ENCODE results near the gene COMMD10.

GRCh38 chr5:116216246-116216645 lies 131.4 kb downstream of the COMMD10 start:
- no peak for TF ChIP-seq POLR2AphosphoS5 (IDR thresholded peaks at IDR 0.05)
- TF ChIP-seq, protein P1, sequence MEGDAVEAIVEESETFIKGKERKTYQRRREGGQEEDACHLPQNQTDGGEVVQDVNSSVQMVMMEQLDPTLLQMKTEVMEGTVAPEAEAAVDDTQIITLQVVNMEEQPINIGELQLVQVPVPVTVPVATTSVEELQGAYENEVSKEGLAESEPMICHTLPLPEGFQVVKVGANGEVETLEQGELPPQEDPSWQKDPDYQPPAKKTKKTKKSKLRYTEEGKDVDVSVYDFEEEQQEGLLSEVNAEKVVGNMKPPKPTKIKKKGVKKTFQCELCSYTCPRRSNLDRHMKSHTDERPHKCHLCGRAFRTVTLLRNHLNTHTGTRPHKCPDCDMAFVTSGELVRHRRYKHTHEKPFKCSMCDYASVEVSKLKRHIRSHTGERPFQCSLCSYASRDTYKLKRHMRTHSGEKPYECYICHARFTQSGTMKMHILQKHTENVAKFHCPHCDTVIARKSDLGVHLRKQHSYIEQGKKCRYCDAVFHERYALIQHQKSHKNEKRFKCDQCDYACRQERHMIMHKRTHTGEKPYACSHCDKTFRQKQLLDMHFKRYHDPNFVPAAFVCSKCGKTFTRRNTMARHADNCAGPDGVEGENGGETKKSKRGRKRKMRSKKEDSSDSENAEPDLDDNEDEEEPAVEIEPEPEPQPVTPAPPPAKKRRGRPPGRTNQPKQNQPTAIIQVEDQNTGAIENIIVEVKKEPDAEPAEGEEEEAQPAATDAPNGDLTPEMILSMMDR (IDR thresholded peaks at IDR 0.05; ENCODE audit: poor library complexity, severe bottlenecking): no peak
- no peak for TF ChIP-seq EZH2 (IDR thresholded peaks at IDR 0.05; ENCODE audit: borderline replicate concordance, insufficient read depth, low read length, poor library complexity, severe bottlenecking)
- TF ChIP-seq TAF1 (IDR thresholded peaks at IDR 0.05; ENCODE audit: low read depth): no peak
- no peak for TF ChIP-seq RAD21 (conservative IDR thresholded peaks at IDR 0.05)
- TF ChIP-seq EP300 (conservative IDR thresholded peaks at IDR 0.05; ENCODE audit: poor library complexity, severe bottlenecking): no peak

Measured in neural cell (in vitro differentiated cells).